A673 (cell line): Measurements from ENCODE around the gene ROR1. TPM values are rescaled to one million over a fixed set of nuclear protein-coding genes. Genes with fewer than 3 reads are reported as not detected.

ENCODE experiments used
- BruUV-seq: library from RNA; stranded (reverse); fragments of 400-500 nt; replicated peaks from 2 replicates; lab custom pipeline; 2021; lab: Mats Ljungman, UMichigan
- CTCF ChIA-PET: fragments of 300-600 bp; sonication (Branson Sonifier 250); formaldehyde crosslinking; loops from one replicate; lab custom pipeline; 2022; ENCODE audit warnings: antibody characterized with exemption; lab: Charles Lee
- POLR2A ChIA-PET: fragments of 300-600 bp; sonication (Branson Sonifier 250); formaldehyde crosslinking; loops from one replicate; lab custom pipeline; 2022; ENCODE audit warnings: antibody characterized with exemption; ENCODE audit not compliant: low non-redundant PET; lab: Charles Lee
- DNase-seq: peaks from one replicate; pipeline ENCODE4 v3.0.0-alpha.2; 2015; ENCODE audit warnings: low spot score
- H3K27ac ChIP-seq: fragments of 200-600 bp; sonication (generic); 2 replicates; pipeline ENCODE4 v1.5.1; 2016; ENCODE audit warnings: mixed run types, low read depth, mild to moderate bottlenecking, mixed read lengths, antibody characterized with exemption, low read length; ENCODE audit not compliant: poor library complexity, severe bottlenecking
- H3K27me3 ChIP-seq: fragments of 200-600 bp; sonication (generic); replicated peaks from 2 replicates; pipeline ENCODE4 v1.6.1; 2017; ENCODE audit warnings: mixed run types, low read depth, mild to moderate bottlenecking, mixed read lengths, antibody characterized with exemption, low read length; ENCODE audit not compliant: insufficient read depth, poor library complexity
- H3K36me3 ChIP-seq: fragments of 200-600 bp; sonication (generic); 2 replicates; pipeline ENCODE4 v1.6.1; 2016; ENCODE audit warnings: mixed run types, mild to moderate bottlenecking, mixed read lengths, antibody characterized with exemption, low read length; ENCODE audit not compliant: insufficient read depth, poor library complexity, severe bottlenecking
- H3K4me1 ChIP-seq: fragments of 200-600 bp; sonication (generic); 2 replicates; pipeline ENCODE4 v1.6.1; 2017; ENCODE audit warnings: mixed run types, mild to moderate bottlenecking, mixed read lengths, antibody characterized with exemption, low read length; ENCODE audit not compliant: insufficient read depth, poor library complexity, severe bottlenecking
- H3K4me3 ChIP-seq: fragments of 200-600 bp; sonication (generic); 2 replicates; pipeline ENCODE4 v1.5.1; 2016; ENCODE audit warnings: low read depth, mixed run types, mild to moderate bottlenecking, mixed read lengths, low read length; ENCODE audit not compliant: poor library complexity, severe bottlenecking
- H3K9me3 ChIP-seq: fragments of 200-600 bp; sonication (generic); 2 replicates; pipeline ENCODE4 v1.6.1; 2016; ENCODE audit warnings: mixed run types, low read depth, mild to moderate bottlenecking, mixed read lengths, antibody characterized with exemption, low read length; ENCODE audit not compliant: poor library complexity, severe bottlenecking
- EZH2 ChIP-seq: fragments of 200-600 bp; sonication (generic); IDR thresholded peaks from 2 replicates; pipeline ENCODE4 v1.6.1; 2017; ENCODE audit warnings: borderline replicate concordance, low read depth, mild to moderate bottlenecking, mixed read lengths, antibody characterized with exemption, low read length; ENCODE audit not compliant: poor library complexity, severe bottlenecking
- intact Hi-C: fragments of 100-400 bp; cut with micrococcal nuclease; formaldehyde crosslinking; loops from one replicate; pipeline ENCODE4 v1.10.0; 2022; ENCODE audit not compliant: unreplicated experiment
- total RNA-seq: library from RNA; stranded (reverse); gene quantifications from 2 replicates; pipeline ENCODE4 v1.2.3, GENCODE V29; 2021
- TF ChIP-seq, protein P1 (sequence below): fragments of 300-800, 200-600 bp; sonication (generic); conservative IDR thresholded peaks from 2 replicates; pipeline ENCODE4 v1.5.1; 2017; ENCODE audit warnings: low read depth, mild to moderate bottlenecking, antibody characterized with exemption, low read length, moderate library complexity, mixed read lengths

ROR1 gene
- total RNA-seq, 1 experiment from 2014 or later = 7.4 TPM

DNA sequence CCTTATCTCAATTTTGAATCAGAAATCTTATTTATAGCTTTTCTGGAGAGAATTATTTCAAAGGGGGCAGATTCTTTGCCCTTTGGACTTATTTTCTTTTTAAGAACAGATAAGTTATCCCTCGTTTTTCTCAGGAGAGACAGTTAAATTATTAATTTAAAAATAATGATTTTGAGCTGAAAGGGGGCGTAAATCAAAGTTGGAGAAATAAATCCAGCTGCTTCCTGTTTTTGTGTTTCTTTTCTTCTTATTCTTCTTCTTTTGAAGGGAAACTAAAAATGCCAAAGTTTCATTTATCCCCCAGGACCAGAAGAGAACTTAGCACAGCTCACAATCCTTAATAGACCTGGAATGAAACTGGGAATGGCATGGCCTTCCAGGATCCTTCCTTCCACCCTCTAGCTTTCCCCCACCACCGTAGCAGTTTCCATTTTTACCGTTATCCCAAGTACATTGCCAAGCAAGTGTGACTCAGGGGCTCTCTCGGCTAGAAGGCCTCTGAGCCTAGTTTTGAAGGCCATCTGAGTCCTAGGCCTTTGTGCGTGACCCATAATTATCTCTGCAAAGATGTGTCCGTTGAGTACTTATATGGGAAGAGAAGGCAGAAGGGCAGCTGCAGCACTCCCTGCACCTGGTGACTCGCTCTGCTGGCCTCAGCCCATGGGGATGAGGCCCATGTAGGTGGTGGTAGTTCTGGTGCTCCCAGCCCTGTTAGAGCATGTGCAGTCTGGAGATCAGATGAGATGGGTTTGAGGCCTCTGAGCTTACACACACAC lies 181.7 kb downstream of the ROR1 start:
- Histone ChIP-seq H3K4me3 (no peak overlapping the region), H3K27ac (no peak overlapping the region), H3K9me3 (peaks cover 21% of the 10 kb centered on the region), H3K36me3 (no peaks in the 10 kb centered on the region), H3K4me1 (peaks cover 12% of the 10 kb centered on the region), H3K27me3 (no peaks in the 10 kb centered on the region)
- intact Hi-C loops = no loop called here
- CTCF ChIA-PET = no interaction called here
- TF ChIP-seq EZH2 = no peak
- TF ChIP-seq, protein P1, sequence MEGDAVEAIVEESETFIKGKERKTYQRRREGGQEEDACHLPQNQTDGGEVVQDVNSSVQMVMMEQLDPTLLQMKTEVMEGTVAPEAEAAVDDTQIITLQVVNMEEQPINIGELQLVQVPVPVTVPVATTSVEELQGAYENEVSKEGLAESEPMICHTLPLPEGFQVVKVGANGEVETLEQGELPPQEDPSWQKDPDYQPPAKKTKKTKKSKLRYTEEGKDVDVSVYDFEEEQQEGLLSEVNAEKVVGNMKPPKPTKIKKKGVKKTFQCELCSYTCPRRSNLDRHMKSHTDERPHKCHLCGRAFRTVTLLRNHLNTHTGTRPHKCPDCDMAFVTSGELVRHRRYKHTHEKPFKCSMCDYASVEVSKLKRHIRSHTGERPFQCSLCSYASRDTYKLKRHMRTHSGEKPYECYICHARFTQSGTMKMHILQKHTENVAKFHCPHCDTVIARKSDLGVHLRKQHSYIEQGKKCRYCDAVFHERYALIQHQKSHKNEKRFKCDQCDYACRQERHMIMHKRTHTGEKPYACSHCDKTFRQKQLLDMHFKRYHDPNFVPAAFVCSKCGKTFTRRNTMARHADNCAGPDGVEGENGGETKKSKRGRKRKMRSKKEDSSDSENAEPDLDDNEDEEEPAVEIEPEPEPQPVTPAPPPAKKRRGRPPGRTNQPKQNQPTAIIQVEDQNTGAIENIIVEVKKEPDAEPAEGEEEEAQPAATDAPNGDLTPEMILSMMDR = no peak
- POLR2A ChIA-PET = no interaction called here
- no peak for DNase-seq
- BruUV-seq = no TSS peak

DNA sequence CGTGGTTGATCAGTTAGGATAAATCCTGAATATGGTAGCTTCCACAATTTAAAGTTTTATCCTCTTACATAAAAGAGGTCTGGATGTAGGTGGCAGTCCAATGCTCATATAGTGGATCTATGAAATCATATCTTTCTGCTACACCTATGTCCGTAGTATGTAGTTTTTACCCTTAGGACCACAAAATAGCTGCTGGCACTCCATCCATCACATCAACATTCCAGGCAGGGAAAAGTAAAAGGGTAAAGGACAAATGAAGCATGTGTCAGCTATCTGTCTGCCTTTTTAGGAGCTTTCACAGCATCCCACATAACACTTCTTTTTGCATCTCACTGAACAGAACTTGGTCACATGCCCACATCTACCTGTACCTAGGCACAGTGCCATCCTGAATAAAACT lies 184.7 kb downstream of the ROR1 start:
- H3K27me3 ChIP-seq = no peaks in the 10 kb centered on the region
- H3K27ac ChIP-seq = no peak overlapping the region
- TF ChIP-seq EZH2 = no peak
- TF ChIP-seq, protein P1 = no peak
- H3K9me3 ChIP-seq = peaks cover 17% of the 10 kb centered on the region
- H3K4me1 ChIP-seq = no peaks in the 10 kb centered on the region
- no peaks in the 10 kb centered on the region for H3K36me3 ChIP-seq
- no peak overlapping the region for H3K4me3 ChIP-seq
- DNase-seq = no peak
- ChIA-PET CTCF (no interaction called here), POLR2A (no interaction called here)
- intact Hi-C loops = no loop called here
- BruUV-seq = no TSS peak

DNA sequence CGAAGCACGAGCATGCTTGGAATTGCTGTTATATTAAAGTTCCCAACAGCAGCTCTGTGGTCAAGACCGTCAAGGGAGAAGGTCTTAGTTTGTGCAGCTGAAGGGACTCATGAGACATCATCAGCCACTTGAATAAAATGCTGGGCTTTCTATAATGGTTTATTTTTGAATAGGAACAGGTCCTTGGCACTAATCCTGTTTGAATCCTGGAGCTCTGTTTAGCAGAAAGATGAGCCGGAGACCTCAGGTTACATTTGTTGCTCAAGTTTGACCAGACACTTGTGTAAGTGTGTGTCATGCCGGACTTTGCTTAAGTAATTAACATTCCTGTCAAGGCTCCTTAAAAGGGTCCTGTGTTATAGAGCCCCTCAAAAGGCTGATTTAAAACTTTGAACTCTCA lies 186.5 kb downstream of the ROR1 start:
- ChIA-PET CTCF (no interaction called here), POLR2A (no interaction called here)
- no peaks in the 10 kb centered on the region for H3K4me1 ChIP-seq
- H3K27me3 ChIP-seq = no peaks in the 10 kb centered on the region
- H3K27ac ChIP-seq = no peak overlapping the region
- intact Hi-C loops = no loop called here
- no peak for DNase-seq
- H3K36me3 ChIP-seq = no peaks in the 10 kb centered on the region
- H3K4me3 ChIP-seq = no peak overlapping the region
- H3K9me3 ChIP-seq = peaks cover 5% of the 10 kb centered on the region
- no TSS peak for BruUV-seq
- TF ChIP-seq EZH2 = no peak
- TF ChIP-seq, protein P1 = no peak
